ENCODE measurements around the gene PHF21A. TPM values are rescaled to one million over a fixed set of nuclear protein-coding genes. Genes with fewer than 3 reads are reported as not detected.

PHF21A gene
- polyA plus RNA-seq, 1 experiment, result 17.1 TPM

DNA sequence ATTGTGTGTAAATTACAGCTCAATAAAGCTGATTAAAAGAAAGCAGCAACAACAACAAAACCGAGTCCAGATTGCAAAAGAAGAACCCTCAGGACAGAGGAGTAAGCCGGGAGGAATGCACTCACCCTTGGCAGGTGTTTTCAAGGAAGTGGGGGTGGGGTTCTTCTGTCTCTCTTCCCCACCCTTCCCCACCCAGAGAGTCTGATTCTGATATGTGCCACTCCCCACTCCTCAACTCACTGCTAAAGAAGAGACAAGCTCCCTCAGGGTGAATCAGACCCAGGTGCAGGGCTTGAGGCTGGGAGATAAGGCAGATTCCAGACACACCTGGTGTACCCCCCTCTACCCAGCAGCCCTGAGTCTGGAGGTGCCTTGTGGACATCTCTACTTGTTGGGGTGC, 38.4 kb upstream of the PHF21A start:
- TF ChIP-seq, protein P1, sequence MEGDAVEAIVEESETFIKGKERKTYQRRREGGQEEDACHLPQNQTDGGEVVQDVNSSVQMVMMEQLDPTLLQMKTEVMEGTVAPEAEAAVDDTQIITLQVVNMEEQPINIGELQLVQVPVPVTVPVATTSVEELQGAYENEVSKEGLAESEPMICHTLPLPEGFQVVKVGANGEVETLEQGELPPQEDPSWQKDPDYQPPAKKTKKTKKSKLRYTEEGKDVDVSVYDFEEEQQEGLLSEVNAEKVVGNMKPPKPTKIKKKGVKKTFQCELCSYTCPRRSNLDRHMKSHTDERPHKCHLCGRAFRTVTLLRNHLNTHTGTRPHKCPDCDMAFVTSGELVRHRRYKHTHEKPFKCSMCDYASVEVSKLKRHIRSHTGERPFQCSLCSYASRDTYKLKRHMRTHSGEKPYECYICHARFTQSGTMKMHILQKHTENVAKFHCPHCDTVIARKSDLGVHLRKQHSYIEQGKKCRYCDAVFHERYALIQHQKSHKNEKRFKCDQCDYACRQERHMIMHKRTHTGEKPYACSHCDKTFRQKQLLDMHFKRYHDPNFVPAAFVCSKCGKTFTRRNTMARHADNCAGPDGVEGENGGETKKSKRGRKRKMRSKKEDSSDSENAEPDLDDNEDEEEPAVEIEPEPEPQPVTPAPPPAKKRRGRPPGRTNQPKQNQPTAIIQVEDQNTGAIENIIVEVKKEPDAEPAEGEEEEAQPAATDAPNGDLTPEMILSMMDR (IDR thresholded peaks at IDR 0.05; ENCODE audit: insufficient read depth, low read depth, low read length), result no peak
- POLR2A ChIA-PET, result no interaction called here
- DNase-seq (ENCODE audit: low read depth), result no peak
- Histone ChIP-seq H3K27me3 (ENCODE audit: control insufficient read depth, insufficient read depth, low read length) (peaks cover 11% of the 10 kb centered on the region), H3K36me3 (ENCODE audit: control insufficient read depth, insufficient read depth, low read length) (no peaks in the 10 kb centered on the region), H3K4me3 (ENCODE audit: low read depth, low read length) (no peak overlapping the region)
- CTCF ChIA-PET, result interaction anchor here (1.3 kb wide), 1 partner anchor 21 kb away, joined by 3 read pairs; no protein-coding TSS in a partner anchor

DNA sequence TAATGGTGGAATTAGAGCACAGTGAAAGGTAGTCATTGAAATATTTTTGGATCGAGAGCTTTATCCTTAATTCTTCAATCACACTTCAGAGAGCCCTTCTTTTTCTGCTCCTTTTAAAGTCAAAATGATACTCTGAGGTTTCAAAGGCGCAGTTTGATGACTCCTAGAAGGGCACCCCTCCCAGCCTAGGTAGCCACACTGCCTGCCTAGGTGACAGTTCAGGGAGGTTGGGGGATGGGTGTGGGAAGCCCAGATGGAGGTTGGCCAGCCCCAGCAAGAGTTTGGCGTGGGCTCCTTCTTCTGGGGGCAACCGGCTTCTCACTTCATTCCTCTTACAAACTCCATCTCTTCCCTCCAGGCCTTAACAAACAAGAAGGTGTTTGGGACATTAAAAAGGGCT, 28.6 kb upstream of the PHF21A start:
- ChIA-PET POLR2A (no interaction called here), CTCF (no interaction called here)
- H3K27me3 ChIP-seq (ENCODE audit: control insufficient read depth, insufficient read depth, low read length), result peaks cover 7% of the 10 kb centered on the region; the same call in 1 of the 2 replicates
- H3K36me3 ChIP-seq (ENCODE audit: control insufficient read depth, insufficient read depth, low read length), result no peaks in the 10 kb centered on the region
- no peak overlapping the region for H3K4me3 ChIP-seq (ENCODE audit: low read depth, low read length)
- no peak for DNase-seq (ENCODE audit: low read depth)
- TF ChIP-seq, protein P1 (IDR thresholded peaks at IDR 0.05; ENCODE audit: insufficient read depth, low read depth, low read length), result no peak

DNA sequence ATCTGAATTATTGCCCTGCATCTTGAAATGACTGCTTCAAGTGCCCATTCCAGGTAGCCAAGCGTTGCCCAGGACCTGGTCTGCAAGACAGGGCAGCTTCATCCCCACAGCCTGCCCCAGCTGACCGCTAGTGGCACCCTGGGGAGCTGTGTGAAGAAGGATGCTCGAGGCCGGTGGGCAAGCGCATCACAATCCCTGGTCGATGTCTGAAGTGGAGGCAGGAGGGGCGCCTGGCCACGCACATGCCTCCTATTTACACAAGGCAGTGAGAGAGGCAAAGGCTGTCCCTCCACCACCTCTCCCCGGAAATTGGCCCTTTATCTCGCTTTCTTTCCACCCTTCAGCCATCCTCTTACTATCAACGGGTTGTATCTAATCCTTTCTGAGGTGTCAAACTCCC, 28.1 kb upstream of the PHF21A start:
- Histone ChIP-seq H3K27me3 (ENCODE audit: control insufficient read depth, insufficient read depth, low read length) (peaks cover 7% of the 10 kb centered on the region; the same call in 1 of the 2 replicates), H3K4me3 (ENCODE audit: low read depth, low read length) (no peak overlapping the region), H3K36me3 (ENCODE audit: control insufficient read depth, insufficient read depth, low read length) (no peaks in the 10 kb centered on the region)
- CTCF ChIA-PET, result no interaction called here
- TF ChIP-seq, protein P1 (IDR thresholded peaks at IDR 0.05; ENCODE audit: insufficient read depth, low read depth, low read length), result no peak
- POLR2A ChIA-PET, result no interaction called here
- DNase-seq (ENCODE audit: low read depth), result no peak

DNA sequence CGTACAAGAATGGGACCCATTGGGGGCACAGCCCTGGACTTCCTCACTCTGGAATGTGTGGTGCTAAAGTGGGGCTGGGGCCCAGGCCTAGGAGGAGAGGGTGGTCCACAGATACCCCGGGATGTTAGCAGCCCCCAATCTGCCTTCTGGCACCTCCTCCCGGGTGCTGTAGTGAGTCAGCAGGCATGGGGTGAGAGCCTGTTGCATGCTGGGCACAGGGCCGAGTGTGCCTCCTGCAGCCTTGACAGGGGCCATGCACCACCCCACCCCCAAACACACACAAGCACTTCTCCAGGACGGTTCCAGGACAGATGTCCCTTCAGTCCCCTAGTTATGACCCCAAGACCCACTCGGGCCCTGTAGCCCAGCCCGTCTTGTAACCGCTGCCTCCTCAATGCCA, 23.5 kb upstream of the PHF21A start:
- POLR2A ChIA-PET, result no interaction called here
- Histone ChIP-seq H3K36me3 (ENCODE audit: control insufficient read depth, insufficient read depth, low read length) (no peaks in the 10 kb centered on the region), H3K4me3 (ENCODE audit: low read depth, low read length) (no peak overlapping the region), H3K27me3 (ENCODE audit: control insufficient read depth, insufficient read depth, low read length) (peaks cover 6% of the 10 kb centered on the region)
- CTCF ChIA-PET, result interaction anchor here (1.4 kb wide), 1 partner anchor 10 kb away, joined by 3 read pairs; no protein-coding TSS in a partner anchor
- TF ChIP-seq, protein P1 (IDR thresholded peaks at IDR 0.05; ENCODE audit: insufficient read depth, low read depth, low read length), result no peak
- DNase-seq (ENCODE audit: low read depth), result no peak

DNA sequence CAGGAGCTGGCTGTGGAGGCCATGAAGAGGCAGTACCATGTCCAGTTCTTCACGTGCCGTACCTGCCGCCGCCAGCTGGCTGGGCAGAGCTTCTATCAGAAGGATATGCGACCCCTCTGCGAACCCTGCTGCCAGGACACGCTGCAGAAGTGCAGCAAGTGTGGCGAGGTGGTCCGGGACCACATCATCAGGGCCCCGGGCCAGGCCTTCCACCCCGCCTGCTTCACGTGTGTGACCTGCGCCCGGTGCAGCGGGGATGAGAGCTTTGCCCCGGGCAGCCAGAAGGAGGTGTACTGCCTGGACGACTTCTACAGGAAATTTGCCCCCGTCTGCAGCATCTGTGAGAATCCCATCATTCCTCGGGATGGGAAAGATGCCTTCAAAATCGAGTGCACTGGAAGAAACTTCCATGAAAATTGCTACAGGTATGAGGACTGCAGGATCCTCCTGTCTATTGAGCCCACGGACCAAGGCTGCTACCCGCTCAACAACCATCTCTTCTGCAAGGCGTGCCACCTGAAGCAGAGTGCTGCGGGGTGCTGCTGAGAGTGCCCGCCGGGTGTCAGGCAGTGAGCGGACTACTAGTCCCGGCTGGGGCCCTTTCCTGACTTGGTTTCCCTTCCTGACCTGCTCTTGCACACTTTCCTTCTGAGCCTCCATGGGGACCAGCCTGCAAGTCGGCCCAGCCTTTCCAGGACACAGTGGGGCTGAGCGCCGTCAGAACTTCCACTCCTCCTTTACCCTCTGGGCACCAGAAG, 22.0 kb upstream of the PHF21A start:
- peaks cover 3% of the 10 kb centered on the region; the same call in 1 of the 2 replicates for H3K27me3 ChIP-seq (ENCODE audit: control insufficient read depth, insufficient read depth, low read length)
- H3K36me3 ChIP-seq (ENCODE audit: control insufficient read depth, insufficient read depth, low read length), result no peaks in the 10 kb centered on the region
- no peak overlapping the region for H3K4me3 ChIP-seq (ENCODE audit: low read depth, low read length)
- no peak for DNase-seq (ENCODE audit: low read depth)
- ChIA-PET POLR2A (no interaction called here), CTCF (interaction anchor here (1.4 kb wide), 1 partner anchor 9 kb away, joined by 3 read pairs; no protein-coding TSS in a partner anchor)
- TF ChIP-seq, protein P1 (IDR thresholded peaks at IDR 0.05; ENCODE audit: insufficient read depth, low read depth, low read length), result no peak

Data from BJ (cell line).